ENCODE data around the gene ODAD3. TPM values are rescaled to one million over a fixed set of nuclear protein-coding genes. Genes with fewer than 3 reads are reported as not detected.

The ODAD3 gene
- total and polyA plus RNA-seq, 10 of the 15 experiments (the other 5 are each of a cell fraction or from before 2014, with no cell fraction given): 0.11 to 0.39 (median 0.28) TPM; not detected in 7

DNA sequence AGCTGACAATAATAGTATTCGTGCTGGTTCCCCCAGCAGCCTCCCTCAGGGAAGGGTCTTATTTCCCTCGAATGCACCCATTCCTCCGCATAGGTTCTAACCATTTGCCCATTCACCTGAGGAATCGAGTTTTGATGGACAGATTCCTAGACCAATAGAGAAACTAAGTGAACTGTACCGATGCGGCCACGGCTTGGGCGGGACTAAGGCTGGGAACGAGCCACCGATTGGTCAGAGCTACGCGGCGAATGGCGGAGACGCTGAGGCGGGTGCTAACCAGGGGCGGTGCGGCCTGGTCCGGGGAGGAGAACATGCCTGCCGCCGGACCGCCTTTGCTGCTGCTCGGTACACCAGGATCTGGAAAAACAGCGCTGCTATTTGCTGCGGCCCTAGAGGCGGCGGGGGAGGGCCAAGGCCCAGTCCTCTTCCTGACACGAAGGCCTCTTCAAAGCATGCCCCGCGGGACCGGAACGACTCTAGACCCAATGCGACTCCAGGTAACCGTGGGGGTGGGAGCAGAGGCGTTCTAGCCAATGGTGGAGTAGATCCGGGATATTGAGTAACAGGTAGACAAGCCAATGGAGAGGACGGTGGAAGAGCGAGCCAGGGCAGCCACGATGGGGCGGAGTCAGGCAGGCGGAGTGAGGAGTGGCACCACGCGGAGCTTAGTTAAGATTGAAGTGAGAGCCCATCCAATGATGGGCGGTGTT is 60.3 kb downstream of the ODAD3 start, which contains the start of gene SWSAP1 (continued):
- TF ChIP-seq, protein P1, sequence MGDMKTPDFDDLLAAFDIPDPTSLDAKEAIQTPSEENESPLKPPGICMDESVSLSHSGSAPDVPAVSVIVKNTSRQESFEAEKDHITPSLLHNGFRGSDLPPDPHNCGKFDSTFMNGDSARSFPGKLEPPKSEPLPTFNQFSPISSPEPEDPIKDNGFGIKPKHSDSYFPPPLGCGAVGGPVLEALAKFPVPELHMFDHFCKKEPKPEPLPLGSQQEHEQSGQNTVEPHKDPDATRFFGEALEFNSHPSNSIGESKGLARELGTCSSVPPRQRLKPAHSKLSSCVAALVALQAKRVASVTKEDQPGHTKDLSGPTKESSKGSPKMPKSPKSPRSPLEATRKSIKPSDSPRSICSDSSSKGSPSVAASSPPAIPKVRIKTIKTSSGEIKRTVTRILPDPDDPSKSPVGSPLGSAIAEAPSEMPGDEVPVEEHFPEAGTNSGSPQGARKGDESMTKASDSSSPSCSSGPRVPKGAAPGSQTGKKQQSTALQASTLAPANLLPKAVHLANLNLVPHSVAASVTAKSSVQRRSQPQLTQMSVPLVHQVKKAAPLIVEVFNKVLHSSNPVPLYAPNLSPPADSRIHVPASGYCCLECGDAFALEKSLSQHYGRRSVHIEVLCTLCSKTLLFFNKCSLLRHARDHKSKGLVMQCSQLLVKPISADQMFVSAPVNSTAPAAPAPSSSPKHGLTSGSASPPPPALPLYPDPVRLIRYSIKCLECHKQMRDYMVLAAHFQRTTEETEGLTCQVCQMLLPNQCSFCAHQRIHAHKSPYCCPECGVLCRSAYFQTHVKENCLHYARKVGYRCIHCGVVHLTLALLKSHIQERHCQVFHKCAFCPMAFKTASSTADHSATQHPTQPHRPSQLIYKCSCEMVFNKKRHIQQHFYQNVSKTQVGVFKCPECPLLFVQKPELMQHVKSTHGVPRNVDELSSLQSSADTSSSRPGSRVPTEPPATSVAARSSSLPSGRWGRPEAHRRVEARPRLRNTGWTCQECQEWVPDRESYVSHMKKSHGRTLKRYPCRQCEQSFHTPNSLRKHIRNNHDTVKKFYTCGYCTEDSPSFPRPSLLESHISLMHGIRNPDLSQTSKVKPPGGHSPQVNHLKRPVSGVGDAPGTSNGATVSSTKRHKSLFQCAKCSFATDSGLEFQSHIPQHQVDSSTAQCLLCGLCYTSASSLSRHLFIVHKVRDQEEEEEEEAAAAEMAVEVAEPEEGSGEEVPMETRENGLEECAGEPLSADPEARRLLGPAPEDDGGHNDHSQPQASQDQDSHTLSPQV (IDR thresholded peaks at IDR 0.05): no peak
- TF ChIP-seq EED (IDR thresholded peaks at IDR 0.05; ENCODE audit: low read depth): no peak
- TF ChIP-seq, protein P2, sequence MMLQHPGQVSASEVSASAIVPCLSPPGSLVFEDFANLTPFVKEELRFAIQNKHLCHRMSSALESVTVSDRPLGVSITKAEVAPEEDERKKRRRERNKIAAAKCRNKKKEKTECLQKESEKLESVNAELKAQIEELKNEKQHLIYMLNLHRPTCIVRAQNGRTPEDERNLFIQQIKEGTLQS (IDR thresholded peaks at IDR 0.05; ENCODE audit: borderline replicate concordance, extremely low read depth, low read depth, low read length): no peak
- no peak for TF ChIP-seq TARDBP (IDR thresholded peaks at IDR 0.05; ENCODE audit: borderline replicate concordance)
- TF ChIP-seq, protein P3, sequence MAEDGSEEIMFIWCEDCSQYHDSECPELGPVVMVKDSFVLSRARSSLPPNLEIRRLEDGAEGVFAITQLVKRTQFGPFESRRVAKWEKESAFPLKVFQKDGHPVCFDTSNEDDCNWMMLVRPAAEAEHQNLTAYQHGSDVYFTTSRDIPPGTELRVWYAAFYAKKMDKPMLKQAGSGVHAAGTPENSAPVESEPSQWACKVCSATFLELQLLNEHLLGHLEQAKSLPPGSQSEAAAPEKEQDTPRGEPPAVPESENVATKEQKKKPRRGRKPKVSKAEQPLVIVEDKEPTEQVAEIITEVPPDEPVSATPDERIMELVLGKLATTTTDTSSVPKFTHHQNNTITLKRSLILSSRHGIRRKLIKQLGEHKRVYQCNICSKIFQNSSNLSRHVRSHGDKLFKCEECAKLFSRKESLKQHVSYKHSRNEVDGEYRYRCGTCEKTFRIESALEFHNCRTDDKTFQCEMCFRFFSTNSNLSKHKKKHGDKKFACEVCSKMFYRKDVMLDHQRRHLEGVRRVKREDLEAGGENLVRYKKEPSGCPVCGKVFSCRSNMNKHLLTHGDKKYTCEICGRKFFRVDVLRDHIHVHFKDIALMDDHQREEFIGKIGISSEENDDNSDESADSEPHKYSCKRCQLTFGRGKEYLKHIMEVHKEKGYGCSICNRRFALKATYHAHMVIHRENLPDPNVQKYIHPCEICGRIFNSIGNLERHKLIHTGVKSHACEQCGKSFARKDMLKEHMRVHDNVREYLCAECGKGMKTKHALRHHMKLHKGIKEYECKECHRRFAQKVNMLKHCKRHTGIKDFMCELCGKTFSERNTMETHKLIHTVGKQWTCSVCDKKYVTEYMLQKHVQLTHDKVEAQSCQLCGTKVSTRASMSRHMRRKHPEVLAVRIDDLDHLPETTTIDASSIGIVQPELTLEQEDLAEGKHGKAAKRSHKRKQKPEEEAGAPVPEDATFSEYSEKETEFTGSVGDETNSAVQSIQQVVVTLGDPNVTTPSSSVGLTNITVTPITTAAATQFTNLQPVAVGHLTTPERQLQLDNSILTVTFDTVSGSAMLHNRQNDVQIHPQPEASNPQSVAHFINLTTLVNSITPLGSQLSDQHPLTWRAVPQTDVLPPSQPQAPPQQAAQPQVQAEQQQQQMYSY (CRISPR knock-in tag; IDR thresholded peaks at IDR 0.05): no peak
- peak; percentile 44; the same call in 1 of the 2 replicates for TF ChIP-seq BACH1 (IDR thresholded peaks at IDR 0.05; ENCODE audit: borderline replicate concordance)
- 0 out of 2 replicates have a peak, but pooled peaks have one; percentile 41 for TF ChIP-seq NR2C1 (IDR thresholded peaks at IDR 0.05)
- TF ChIP-seq RUNX3 (IDR thresholded peaks at IDR 0.05; ENCODE audit: low read length): no peak; the same call in 1 of the 2 replicates
- no peak for TF ChIP-seq FOXM1 (IDR thresholded peaks at IDR 0.05; ENCODE audit: low read depth, low read length)
- TF ChIP-seq CHD2 (IDR thresholded peaks at IDR 0.05; ENCODE audit: borderline replicate concordance, low read depth, low read length): peak; percentile 87
- TF ChIP-seq POLR2AphosphoS5 (IDR thresholded peaks at IDR 0.05; ENCODE audit: low read length): peak; percentile 87
- peak; percentile 95 for TF ChIP-seq POLR2A (IDR thresholded peaks at IDR 0.05; ENCODE audit: low read depth, low read length)
- TF ChIP-seq ZNF384 (IDR thresholded peaks at IDR 0.05; ENCODE audit: borderline replicate concordance, low read depth, low read length): no peak
- no peak; the same call in none of the 2 replicates for TF ChIP-seq CBFB (IDR thresholded peaks at IDR 0.05; ENCODE audit: low read depth)
- no peak for TF ChIP-seq RBBP5 (conservative IDR thresholded peaks at IDR 0.05)
- no peak for TF ChIP-seq JUNB (IDR thresholded peaks at IDR 0.05)
- TF ChIP-seq ZNF622 (IDR thresholded peaks at IDR 0.05): no peak
- TF ChIP-seq, protein P4, sequence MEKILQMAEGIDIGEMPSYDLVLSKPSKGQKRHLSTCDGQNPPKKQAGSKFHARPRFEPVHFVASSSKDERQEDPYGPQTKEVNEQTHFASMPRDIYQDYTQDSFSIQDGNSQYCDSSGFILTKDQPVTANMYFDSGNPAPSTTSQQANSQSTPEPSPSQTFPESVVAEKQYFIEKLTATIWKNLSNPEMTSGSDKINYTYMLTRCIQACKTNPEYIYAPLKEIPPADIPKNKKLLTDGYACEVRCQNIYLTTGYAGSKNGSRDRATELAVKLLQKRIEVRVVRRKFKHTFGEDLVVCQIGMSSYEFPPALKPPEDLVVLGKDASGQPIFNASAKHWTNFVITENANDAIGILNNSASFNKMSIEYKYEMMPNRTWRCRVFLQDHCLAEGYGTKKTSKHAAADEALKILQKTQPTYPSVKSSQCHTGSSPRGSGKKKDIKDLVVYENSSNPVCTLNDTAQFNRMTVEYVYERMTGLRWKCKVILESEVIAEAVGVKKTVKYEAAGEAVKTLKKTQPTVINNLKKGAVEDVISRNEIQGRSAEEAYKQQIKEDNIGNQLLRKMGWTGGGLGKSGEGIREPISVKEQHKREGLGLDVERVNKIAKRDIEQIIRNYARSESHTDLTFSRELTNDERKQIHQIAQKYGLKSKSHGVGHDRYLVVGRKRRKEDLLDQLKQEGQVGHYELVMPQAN (conservative IDR thresholded peaks at IDR 0.05): 0 out of 2 replicates have a peak, but pooled peaks have one; percentile 18
- TF ChIP-seq HDGF (IDR thresholded peaks at IDR 0.05): peak; percentile 99; the same call in 1 of the 2 replicates
- TF ChIP-seq, protein P5, sequence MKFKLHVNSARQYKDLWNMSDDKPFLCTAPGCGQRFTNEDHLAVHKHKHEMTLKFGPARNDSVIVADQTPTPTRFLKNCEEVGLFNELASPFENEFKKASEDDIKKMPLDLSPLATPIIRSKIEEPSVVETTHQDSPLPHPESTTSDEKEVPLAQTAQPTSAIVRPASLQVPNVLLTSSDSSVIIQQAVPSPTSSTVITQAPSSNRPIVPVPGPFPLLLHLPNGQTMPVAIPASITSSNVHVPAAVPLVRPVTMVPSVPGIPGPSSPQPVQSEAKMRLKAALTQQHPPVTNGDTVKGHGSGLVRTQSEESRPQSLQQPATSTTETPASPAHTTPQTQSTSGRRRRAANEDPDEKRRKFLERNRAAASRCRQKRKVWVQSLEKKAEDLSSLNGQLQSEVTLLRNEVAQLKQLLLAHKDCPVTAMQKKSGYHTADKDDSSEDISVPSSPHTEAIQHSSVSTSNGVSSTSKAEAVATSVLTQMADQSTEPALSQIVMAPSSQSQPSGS (IDR thresholded peaks at IDR 0.05; ENCODE audit: low read length): no peak

Data from GM12878 (cell line).